HG03439 (cell line): ENCODE results near the gene SPAAR.
"Not testable (repeated sequence)": the region's sequence is repeated elsewhere in the genome, so short reads cannot be mapped to it uniquely, and the experiment has no call there.

ENCODE experiments used
- ATAC-seq: cut with Tn5 transposase; IDR thresholded peaks from one replicate; pipeline ENCODE4 v1.9.1; 2021; ENCODE audit warnings: mild to moderate bottlenecking, moderate library complexity; ENCODE audit not compliant: unreplicated experiment

The SPAAR gene

GRCh38 chr9:35920051-35920620 lies 10.8 kb downstream of the SPAAR start:
- ATAC-seq: no peak

GRCh38 chr9:35923598-35923926 lies 14.3 kb downstream of the SPAAR start:
- no peak for ATAC-seq

DNA sequence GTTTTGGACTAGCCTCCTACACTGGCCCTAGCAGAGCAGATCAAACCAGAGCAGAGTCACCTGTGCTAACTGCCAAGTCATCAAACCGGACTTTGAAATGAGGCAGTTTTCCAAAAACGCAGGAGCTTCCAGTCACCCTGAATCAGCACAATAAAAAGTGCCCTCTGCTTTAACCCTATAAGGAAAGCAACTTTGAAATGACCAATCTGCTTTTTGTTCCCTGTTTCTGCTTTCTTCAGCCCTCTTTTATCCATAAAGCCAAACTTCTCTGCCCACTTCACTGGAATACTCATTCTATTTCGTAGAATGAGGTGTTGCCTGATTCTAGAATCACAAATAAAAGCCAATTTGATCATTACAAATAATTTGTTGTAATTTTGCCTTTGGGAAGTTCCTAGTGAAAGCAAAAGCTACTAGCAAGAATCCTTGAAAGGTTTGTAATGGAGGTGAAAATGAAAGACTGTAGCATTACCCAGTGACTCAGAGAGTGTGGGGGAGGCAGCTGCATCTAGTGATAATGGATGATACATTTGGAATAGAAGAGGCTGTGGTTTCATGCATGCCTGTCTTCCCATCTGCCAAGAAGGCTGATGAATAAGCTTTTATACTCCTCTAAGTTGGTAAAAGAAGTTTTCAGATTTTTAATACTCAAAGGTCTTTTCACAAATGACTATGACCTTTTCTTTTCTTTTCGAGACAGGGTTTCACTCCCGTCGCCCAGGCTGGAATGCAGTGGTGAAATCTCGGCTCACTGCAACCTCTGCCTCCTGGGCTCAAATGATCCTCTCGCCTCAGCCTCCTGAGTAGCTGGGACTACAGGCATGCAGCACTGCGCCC lies 14.9 kb downstream of the SPAAR start:
- no peak for ATAC-seq

GRCh38 chr9:35928591-35929452 lies 19.5 kb downstream of the SPAAR start:
- ATAC-seq: no peak

- no peak for ATAC-seq
These were observed 20.1 kb downstream of the SPAAR start for GRCh38 chr9:35929453-35929718.

DNA sequence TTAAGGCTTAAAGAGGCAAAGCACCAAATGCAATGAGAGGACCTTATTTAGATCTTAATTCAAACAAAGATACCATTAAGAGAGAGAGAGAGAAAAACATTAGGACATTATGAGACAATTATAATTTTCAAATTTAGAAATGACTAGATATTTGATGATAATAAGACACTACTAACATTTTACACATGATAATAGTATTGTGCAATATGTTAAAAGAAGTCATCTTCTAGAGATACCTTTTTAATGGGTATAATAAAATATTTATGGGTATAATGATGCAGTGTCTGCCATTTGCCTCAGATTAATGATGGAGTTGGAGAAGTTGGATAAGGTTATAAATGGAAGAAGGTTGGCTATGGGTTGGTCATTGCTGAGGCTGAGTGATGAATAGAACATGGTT lies 21.2 kb downstream of the SPAAR start:
- no peak for ATAC-seq

- no peak for ATAC-seq
These were observed 21.7 kb downstream of the SPAAR start for GRCh38 chr9:35930989-35931388.

DNA sequence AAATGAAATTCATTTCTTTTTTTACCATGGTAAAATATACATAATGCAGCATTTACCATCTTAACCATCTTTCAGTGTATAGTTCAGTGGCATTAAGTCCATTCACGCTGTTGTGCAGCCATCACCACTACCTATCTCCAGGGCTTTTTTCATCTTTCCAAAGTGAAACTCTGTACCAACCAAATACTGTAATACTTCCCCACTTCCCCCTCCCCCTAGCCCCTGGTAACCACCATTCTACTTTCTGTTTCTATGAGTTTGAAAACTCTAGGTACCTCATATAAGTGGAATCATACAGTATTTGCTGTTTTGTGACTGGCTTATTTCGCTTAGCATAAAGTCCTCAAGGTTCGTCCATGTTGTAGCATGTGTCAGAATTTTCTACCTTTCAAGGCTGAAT lies 23.4 kb downstream of the SPAAR start:
- no peak for ATAC-seq

- ATAC-seq: no peak
These were observed 24.3 kb downstream of the SPAAR start for GRCh38 chr9:35933550-35934067.

DNA sequence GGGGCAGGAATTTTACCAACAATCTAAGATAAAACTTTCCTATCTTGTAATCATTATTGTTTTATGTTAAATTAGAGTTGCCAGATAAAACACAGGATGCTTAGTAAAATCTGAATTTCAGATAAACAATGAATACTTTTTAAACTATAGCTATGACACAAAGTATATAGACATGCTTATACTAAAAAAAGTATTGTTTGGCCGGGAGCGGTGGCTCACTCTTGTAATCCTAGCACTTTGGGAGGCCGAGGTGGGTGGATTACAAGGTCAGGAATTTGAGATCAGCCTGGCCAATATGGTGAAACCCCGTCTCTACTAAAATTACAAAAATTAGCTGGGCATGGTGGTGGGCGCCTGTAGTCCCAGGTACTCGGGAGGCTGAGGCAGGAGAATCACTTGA lies 24.8 kb downstream of the SPAAR start:
- ATAC-seq: not testable (repeated sequence)

DNA sequence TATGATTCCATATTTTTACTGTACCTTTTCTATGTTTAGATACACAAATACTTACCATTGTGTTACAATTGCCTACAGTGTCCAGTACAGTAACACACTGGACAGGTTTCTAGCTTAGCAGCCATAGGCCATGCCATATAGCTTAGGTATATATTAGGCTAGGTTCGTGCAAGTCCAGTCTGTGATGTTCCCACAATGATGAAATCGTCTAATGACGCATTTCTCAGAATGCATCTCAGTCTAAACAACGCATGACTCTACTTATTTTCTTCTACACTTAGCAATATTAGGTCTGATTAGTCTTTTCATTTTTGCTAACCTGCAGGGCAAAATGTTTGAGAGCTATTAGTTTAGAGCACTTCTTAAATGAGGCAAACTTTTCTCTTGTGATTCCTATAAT lies 26.0 kb downstream of the SPAAR start:
- ATAC-seq: no peak

DNA sequence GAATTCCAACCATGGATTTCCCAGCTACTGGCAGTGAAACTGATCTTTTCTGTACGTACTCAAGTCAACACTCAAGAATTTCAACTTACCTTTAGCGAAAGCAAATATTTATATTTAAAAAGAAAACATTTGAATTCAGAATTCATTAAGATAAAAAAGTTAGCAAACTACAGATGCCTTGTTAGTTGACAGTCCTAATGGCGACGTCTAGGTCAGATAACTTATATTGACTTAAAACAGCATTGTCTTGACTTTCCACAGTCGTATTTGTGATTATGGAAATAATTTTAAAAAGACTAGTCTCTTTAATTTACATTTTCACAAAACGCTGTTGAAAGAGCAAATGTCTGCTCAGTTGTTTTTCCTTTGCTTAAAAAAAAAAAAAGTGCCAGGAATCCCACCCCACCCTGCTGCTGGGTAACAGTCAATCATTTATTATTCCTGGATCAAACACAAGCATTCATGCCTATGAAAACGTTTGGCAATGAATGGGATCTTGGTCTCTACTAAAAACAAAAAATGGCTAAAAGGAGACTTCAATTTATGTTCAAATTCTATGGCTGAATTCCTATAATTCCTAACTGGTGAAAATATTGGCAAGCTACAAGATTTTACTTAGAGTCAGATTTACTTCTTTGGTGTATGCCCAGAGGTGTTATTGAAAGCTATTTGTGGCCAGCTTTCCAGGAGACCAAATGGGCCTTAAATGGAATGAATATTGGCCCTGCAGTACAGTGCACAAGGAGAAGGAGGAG lies 26.6 kb downstream of the SPAAR start:
- no peak for ATAC-seq

DNA sequence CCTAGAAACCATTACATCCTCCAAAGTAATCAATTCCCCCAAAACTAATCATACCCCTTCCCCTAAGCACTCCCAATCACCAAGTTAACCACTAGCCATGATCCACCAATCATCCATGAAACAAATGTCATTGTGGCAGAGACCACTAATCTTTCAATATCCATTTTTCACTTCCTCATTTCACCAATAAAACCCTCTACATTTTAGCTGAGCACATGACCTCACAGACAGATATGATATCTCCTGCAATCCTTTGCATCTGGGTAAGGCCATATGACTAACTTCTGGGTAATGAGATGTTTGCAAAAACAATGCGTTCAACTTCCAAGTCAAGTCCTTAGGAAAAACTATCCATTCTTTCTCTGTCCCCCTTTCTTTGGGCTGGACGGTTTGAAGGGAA lies 27.9 kb downstream of the SPAAR start:
- ATAC-seq: no peak

DNA sequence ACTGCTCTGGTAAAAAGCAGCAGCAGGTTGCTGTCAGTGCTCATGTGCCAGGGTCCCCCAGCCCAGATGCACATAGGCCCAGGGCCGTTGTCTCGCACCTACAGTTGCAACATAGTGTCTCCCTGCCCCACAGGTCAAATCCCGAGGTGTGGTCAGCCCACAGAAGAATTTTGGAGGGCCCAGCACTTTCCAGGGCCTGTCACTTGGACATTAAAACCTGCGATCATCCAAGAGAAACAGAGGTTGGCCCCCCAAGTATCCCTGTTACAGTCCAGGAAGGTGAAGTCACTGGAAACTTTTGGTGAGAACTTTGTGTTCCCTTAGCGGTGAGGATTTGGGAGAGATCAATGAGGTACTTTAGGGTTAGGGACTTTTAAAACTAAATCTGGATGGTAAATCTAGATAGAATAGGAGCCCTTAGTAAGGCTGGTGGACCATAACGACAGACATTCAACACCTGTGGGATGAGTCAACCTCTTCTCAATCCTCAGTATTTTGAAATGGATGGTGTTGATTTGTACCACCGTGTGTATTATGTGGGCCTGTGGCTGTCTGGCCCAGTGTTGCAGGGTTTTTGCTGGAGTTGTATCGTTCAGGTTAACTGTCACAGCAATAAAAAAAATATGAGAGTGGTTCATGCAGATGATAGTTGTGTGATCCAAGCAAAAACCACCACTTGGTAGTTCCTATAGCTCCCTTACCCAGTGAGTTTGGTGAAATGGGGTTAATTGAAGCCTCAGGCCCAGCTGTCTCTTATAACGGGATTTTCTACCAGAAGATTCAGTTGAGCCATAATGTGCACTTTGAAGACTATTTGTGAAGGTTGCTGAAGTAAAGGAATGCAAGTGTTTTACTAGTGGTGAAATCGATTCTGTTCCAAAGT lies 29.4 kb downstream of the SPAAR start:
- no peak for ATAC-seq

GRCh38 chr9:35939679-35940250 lies 30.5 kb downstream of the SPAAR start:
- ATAC-seq: no peak

DNA sequence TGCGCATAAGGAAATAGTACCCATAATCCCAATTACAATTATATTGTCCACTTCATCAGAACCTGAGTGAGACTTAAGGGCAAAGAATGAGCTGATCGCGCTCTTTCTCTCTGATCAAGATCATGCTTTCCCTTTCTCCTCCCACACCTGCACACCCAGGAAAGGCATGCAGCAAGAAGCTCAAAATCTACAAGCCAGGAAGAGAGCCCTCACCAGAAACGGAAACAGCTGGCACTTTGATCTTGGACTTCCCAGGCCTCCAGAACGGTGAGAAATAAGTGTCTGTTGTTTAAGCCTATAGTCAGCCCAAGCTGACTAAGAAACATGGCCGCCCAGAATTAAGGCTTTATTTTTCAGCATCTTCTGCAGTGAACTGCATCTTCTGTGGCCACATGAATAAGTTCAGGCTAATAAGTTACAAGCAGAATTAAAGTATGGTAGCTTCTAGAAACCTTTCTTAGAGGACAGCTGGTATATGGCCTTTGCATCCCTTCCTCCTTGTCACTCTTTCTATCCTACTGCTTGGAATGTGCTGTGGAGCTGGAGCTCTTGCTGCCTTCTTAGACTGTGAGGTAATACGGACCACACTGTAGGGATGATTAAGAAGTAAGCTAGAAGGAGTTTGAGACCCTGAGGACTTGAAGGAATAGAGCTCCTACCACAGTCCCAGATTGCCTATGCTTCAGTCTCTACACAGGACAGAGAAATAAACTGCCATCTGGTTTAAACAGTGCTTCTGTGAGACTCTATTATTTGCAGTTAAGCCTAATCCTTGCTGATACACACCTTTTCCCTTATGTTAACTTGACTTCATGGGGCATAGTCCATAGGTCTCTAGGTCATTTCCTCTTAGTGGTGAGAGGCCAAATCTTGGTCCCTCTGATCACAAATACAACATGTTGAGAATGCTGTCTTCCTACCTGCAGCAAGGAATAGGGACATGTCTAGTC lies 31.4 kb downstream of the SPAAR start:
- ATAC-seq: no peak

DNA sequence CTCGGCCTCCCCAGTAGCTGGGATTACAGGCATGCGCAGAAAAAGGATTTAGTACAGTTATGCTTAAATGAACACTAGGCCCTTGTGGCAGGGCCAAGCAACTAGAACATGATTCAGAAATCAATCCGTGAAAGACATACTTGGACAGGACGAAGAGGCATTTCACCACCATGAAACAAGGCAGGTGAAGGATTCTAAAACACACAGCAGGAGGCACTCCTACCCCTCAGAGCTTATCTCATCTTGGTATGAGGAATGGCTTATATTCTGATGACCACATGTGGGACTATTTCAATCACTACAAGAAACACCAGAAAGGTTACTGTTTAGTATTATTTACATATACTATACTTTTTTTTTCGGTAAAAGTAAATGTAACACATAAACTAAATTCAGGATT lies 33.0 kb downstream of the SPAAR start:
- ATAC-seq: no peak

DNA sequence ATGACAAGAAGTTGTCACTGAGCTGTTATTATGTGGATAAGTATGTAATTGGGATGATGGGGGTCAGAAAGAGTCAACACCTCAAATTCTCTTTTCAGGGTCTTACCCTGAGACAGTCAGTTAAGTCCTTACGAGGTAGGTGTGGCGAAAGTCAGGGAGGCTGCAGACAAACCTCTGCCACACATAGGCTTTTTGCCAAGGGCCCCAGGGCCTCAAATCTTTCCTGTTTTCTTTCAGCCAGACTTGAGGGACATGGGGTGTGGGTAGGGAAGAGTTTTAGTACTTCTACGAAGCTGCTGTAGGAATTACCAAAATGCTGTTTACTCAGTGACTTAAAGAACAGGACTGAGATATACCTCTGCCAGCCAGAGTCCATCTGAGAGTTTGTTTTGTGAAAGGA lies 34.9 kb downstream of the SPAAR start:
- ATAC-seq: no peak

- ATAC-seq: no peak
These were observed 35.6 kb downstream of the SPAAR start for GRCh38 chr9:35944841-35945240.
